HG03520 (cell line): Measurements from ENCODE around the gene DCN.

Experiments used
- ATAC-seq: cut with Tn5 transposase; IDR thresholded peaks from one replicate; pipeline ENCODE4 v1.9.1; 2021; ENCODE audit warnings: mild to moderate bottlenecking, moderate library complexity; ENCODE audit not compliant: unreplicated experiment

Gene DCN

DNA sequence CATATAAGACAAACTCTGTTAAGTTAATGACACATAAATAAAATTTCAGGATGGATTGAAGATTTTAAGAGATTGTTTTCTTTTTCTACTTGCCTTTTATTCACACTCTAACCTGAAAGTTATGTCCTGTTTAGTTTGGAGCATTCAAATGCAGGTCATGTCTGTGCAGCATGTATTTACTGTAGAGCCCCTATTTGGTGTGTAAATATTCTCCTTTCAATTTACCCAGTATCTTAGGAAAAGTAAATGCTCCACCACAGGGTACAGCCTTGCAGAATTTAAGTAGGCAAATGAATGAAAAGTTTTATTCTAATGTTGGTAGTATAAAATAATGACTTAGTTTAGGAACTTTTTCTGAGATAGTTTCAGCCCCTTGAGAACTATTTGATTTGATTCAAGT, 6.2 kb upstream of the DCN start:
- ATAC-seq: no peak

DNA sequence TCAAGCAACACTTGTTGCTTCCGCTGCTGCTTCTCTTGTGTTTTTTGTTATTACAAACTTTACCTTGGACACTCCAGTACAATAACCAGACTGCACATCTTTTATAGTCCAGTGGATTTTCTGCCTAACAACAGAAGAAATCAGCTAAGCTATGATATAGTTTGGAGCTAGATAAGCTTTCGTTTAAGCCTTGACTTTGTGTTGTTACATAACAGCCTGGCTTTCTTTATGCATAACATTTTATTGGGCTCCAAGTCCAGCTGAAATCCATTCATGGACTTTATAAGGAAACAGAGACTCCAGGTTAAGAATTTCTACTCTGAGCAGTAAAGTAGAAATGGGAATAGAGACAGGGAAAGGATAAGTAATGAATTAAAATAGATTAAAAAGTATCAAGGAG, 3.5 kb upstream of the DCN start:
- no peak for ATAC-seq

DNA sequence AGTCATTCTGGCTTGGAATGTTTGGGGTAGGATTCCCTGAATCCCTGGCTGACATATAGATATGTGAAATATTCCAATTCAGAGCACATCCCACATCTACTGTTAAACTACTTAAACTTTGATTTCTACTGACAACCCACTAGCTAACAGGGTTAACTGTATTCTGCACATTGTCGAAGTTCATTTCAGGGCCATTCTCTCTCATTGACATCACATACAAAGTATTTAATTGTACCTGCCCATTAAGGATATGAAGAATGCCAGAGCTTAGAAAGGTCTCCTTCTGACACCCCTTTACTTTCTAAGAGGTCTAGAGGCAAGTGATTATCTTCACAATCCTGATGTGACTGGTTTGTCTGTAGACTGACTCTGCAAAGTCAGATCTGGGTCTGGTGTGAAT, 2.8 kb upstream of the DCN start:
- no peak for ATAC-seq

DNA sequence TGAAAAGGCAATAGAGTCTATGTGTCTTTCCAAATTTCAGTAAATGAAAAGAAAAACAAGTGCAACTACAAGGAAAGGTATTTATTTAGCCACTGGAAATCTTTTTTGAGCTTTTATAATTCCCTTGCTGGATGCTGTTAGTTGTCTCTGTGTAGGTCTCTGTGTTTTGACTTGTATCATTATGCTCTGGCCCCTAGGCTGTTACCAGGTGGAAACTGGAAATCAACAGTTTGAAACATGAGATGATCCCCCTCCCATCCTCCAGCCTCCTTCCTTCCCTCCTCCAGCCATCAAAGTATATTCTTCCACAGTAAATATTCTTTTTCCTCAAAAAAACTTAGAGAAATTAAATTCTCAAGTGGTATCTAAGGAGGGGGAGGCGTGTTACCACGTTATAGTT, 934 bp upstream of the DCN start:
- ATAC-seq: no peak

GRCh38 chr12:91180582-91181395, 1.8 kb downstream of the DCN start:
- ATAC-seq: no peak

- no peak for ATAC-seq
Observed at GRCh38 chr12:91179966-91180561, 2.6 kb downstream of the DCN start.

GRCh38 chr12:91179315-91179714, 3.3 kb downstream of the DCN start:
- ATAC-seq: no peak

DNA sequence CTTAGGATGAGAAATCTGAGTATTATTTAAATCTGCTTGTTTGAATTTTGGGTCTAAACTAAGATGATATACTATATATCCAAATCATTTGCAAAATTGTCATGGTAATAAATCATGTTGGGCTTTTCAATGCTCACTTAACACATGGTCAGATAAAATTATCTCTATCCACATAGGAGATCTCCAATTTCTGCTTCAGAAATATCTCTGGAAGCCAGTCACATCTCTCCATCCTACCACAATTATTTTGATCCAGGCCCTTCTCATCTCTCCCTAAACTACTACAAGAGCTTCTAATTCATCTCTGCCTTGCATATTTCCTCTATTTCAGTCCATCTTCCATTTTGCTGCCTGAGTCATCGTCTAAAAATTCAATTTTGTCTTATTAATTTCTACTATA, 3.8 kb downstream of the DCN start:
- ATAC-seq: no peak

DNA sequence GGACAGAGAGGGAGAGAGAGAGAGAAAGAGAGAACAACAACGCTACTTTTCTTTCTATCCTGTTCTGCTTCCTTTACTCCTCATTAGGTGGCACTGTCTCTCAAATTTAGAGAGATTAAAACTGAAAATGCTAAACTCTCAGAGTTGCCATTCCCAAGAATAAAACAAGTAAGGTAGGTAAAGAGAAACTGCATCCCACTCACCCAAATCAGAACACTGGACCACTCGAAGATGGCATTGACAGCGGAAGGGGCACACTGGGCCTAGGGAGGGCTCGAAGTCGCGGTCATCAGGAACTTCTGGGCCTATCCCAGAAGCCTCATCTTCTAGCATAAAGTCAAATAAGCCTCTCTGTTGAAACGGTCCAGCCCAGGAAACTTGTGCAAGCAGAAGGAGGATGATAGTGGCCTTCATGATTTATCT, 4.5 kb downstream of the DCN start:
- no peak for ATAC-seq

DNA sequence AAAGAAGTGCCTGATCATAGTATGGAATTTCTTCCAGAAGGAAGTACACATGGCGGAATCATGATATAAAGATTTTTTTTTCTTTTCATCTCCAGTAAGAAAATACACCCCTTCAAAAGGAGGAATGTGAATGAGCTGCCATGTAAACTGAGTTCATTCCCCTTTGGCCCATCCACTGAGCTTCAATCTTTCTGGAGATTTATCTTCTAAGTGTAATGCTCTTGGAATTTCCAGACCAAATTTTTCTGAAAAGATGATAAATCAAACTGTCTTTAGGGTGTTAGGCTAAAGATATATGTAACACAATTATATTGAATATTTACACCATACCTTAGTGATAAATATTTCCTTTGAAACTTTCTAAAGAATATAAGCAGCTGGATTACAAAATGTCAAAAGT, 5.2 kb downstream of the DCN start:
- no peak for ATAC-seq

DNA sequence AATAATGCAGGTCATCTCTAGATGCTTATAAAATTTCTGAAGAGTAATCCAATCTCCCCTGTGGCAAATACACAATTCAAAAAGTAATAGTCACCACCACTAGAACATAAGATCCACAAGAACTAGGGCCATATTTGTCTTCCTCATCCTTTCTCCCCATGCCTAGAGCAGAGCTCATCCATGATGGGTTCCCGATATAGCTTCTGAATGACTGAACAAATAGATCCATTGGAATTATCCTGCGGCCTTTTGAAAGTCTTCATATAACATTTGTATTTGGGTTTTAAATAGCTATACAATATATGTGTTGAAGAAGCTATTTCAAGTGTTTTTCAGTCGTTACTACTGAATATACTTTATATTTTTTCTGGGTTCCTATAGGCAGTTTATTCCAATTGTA, 5.7 kb downstream of the DCN start:
- ATAC-seq: no peak

- ATAC-seq: no peak
Observed at GRCh38 chr12:91176358-91176757, 6.3 kb downstream of the DCN start.

GRCh38 chr12:91173124-91173523, 9.5 kb downstream of the DCN start:
- no peak for ATAC-seq

- no peak for ATAC-seq
Observed at GRCh38 chr12:91172096-91172495, 10.5 kb downstream of the DCN start.

GRCh38 chr12:91171476-91171875, 11.1 kb downstream of the DCN start:
- no peak for ATAC-seq

GRCh38 chr12:91163116-91163515, 19.5 kb downstream of the DCN start:
- ATAC-seq: no peak

DNA sequence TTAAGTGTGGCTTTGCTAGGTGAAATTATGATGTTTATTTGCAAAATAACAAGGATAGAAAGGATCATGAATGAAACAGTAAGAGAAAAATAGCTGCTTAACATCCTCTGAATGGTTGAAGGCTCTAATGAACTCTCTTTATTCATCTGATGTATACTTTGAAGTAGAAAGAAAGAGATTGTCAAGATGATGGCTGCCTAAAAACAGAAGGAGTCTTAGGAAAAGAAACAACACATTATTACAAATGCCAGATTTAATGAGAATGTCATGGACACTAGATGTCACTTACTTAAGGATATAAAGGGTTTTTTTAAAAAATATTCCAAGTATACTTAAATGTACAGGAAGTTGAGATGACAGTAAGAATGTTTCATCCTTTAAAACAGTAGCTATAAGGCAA, 21.6 kb downstream of the DCN start:
- ATAC-seq: no peak

- no peak for ATAC-seq
Observed at GRCh38 chr12:91155990-91156389, 26.6 kb downstream of the DCN start.

GRCh38 chr12:91154131-91154530, 28.5 kb downstream of the DCN start:
- ATAC-seq: no peak

DNA sequence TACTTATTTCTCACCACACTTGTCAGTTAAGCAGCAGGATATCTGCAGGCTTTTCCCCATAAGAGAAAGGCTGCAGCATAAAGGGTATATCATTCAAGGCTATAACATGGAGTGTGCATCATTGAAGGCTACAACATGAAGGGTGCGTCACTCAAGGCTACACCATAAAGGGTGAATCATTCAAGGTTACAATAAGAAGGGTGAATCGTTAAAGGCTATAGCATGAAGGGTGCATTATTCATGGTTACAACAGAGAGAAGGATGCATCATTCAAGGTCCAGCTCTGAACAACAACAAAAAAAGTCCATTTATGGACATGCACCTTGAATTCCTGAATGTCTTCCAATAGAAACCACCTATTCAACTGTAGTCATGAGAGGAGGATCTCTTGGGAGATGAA, 38.6 kb downstream of the DCN start:
- no peak for ATAC-seq

DNA sequence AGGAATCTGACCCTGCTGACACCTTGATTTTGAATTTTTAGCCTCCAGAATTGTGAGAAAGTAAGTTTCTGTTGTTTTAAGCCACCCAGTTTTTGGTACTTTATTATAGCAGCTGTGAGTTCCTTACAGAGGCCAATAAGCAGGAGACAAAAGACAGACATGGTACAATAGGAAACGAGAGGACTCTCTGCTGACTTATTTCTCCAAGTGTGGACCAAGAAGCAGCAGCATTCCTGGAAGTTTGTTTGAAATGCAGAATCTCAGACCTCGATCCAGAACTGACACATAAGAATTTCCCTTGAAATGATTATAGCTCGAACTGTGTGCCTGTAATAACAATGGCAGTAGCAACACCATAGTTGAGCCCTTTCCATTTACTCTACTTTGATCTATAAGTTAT, 39.4 kb downstream of the DCN start:
- ATAC-seq: no peak

- no peak for ATAC-seq
Observed at GRCh38 chr12:91142221-91142631, 40.4 kb downstream of the DCN start.
